Tibial artery (tissue), 4 donors: ENCODE results near the gene APOH.

ENCODE experiments used
- DNase-seq, 2 donors: peaks; one replicate each; pipeline ENCODE4 v3.0.0-alpha.2; 2019
- H3K27ac ChIP-seq, 2 donors: fragments of 200-600 bp; sonication (generic) in 1 of 2; 1 replicate in 1 of 2; 2 replicates in 1 of 2; pipeline ENCODE4 v1.5.1; 2018 to 2019; ENCODE audit warnings: mild to moderate bottlenecking in 1 of 2
- H3K27me3 ChIP-seq, 2 donors: fragments of 200-600 bp; sonication (generic) in 1 of 2; one replicate each; pipeline versions ENCODE4 v1.5.1 to v1.6.0; 2016 to 2019
- H3K36me3 ChIP-seq, 3 donors: fragments of 200-600 bp; sonication (generic) in 2 of 3; one replicate each; pipeline ENCODE4 v1.5.1; 2016 to 2019; ENCODE audit warnings: mild to moderate bottlenecking in 2 of 3
- H3K4me1 ChIP-seq, 4 donors: fragments of 200-600 bp; sonication (generic) in 2 of 4; 1 replicate in 3 of 4; 2 replicates in 1 of 4; pipeline ENCODE4 v1.5.1; 2016 to 2019
- H3K4me3 ChIP-seq, 2 donors: fragments of 200-600 bp; sonication (generic) in 1 of 2; 1 replicate in 1 of 2; 2 replicates in 1 of 2; pipeline ENCODE4 v1.5.1; 2018 to 2019; ENCODE audit warnings: mild to moderate bottlenecking in 2 of 2
- H3K9me3 ChIP-seq, 3 donors: fragments of 200-600 bp; sonication (generic) in 1 of 3; one replicate each; pipeline ENCODE4 v1.5.1; 2016 to 2019
- intact Hi-C: fragments of 100-400 bp; cut with DNase I; formaldehyde crosslinking; loops from one replicate; pipeline ENCODE4 v1.15.0; 2023; ENCODE audit warnings: low total_unique reads
- TF ChIP-seq, protein P1 (sequence below), 2 experiments: fragments of 200-600 bp in 1 of 2; fragments of 450-650 bp in 1 of 2; IDR thresholded peaks; one replicate each; pipeline ENCODE4 v1.5.1; 2017 to 2019; ENCODE audit warnings: antibody characterized with exemption in 2 of 2, mild to moderate bottlenecking in 1 of 2, moderate library complexity in 1 of 2

Gene APOH

DNA sequence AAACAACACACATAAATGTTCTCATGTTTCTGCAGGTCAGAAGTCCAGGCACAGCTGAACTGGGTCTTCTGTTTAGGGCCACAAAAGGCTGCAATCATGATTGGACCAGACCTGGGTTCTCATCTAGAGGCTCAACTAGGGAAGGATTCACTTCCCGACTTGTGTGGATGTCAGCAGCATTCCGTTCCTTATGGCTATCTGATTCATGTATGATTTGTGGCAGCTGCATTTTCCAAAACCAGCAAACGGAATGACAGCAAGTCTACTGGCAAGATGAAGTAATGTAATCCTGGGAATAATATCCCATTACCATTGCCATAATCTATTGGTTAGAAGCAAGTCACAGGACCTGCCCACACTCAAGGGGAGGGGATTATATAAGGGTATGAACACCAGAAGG is 59.4 kb downstream of the APOH start:
- Histone ChIP-seq H3K27me3 (no peaks in the 10 kb centered on the region), H3K9me3 (no peaks in the 10 kb centered on the region), H3K36me3 (peaks cover 0 to 6% (median 0%) of the 10 kb centered on the region in 3 donors), H3K27ac (no peak overlapping the region), H3K4me1 (no peaks in the 10 kb centered on the region), H3K4me3 (no peak overlapping the region)
- intact Hi-C loops: loop anchor here (10.0 kb wide), 2 partner anchors 875 to 935 kb away; no protein-coding TSS in a partner anchor
- no peak for DNase-seq
- TF ChIP-seq, protein P1, sequence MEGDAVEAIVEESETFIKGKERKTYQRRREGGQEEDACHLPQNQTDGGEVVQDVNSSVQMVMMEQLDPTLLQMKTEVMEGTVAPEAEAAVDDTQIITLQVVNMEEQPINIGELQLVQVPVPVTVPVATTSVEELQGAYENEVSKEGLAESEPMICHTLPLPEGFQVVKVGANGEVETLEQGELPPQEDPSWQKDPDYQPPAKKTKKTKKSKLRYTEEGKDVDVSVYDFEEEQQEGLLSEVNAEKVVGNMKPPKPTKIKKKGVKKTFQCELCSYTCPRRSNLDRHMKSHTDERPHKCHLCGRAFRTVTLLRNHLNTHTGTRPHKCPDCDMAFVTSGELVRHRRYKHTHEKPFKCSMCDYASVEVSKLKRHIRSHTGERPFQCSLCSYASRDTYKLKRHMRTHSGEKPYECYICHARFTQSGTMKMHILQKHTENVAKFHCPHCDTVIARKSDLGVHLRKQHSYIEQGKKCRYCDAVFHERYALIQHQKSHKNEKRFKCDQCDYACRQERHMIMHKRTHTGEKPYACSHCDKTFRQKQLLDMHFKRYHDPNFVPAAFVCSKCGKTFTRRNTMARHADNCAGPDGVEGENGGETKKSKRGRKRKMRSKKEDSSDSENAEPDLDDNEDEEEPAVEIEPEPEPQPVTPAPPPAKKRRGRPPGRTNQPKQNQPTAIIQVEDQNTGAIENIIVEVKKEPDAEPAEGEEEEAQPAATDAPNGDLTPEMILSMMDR (IDR thresholded peaks at IDR 0.05): no peak

DNA sequence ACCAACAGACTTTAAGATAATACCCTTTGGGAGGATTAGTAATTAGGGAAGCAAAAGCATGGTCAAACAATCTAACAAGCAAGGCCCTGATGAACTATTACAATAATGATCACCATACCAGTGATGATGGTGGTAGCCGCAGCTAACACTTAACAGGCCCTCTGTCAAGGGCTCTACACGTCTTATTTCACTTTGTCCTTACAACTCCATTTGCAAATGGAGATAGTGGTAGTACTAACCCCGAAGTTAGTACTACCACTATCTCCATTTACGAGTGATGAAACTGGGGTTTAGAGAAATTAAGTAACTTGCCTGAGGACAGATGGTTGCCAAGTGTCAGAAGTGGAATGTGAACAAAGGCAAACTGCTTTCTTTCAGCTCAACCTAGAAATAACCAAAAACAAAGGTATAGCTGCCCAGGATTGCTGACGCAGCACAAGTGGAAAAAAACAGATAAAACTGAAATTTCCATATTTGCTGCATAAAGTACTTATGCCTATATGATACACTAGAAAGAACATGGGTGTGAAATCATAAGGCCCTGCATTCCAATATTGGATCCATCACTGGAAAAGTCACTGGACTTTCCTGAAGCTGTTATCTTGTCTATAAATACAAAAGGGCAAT is 61.9 kb downstream of the APOH start:
- Histone ChIP-seq H3K4me1 (no peaks in the 10 kb centered on the region), H3K27ac (no peak overlapping the region), H3K27me3 (no peaks in the 10 kb centered on the region), H3K4me3 (no peak overlapping the region), H3K9me3 (no peaks in the 10 kb centered on the region), H3K36me3 (peaks cover 0 to 5% (median 0%) of the 10 kb centered on the region in 3 donors)
- intact Hi-C loops: loop anchor here (10.0 kb wide), 1 partner anchor 873 kb away; no protein-coding TSS in a partner anchor
- TF ChIP-seq, protein P1 (IDR thresholded peaks at IDR 0.05): no peak
- DNase-seq: no peak

DNA sequence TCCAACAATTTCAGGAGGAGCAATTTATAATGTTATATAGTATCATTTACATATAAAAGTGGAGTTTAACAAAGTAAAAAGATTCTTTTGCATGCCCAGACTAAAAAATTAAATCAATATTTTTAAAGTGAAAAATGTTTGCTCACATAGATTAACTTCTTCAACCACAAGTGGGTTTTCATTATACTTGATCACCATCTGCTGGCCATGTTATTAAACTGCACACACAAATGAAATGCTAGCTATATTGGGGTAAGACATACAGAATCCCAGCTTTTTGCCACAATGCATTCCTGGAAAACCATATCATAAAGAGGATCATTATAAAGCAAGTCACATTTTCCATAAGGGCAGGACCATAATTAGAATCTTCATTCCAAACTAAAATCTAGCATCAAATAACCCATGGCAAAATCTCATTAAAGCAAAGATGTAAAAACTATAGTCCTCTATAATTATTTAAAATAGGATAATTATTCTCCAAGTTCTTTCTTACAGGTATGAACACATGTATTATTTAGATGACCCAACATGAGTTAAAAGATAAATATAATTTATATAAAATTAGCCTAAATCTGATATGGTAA is 63.6 kb downstream of the APOH start:
- DNase-seq: no peak
- TF ChIP-seq, protein P1 (IDR thresholded peaks at IDR 0.05): peak; percentile 61 to 79
- Histone ChIP-seq H3K4me1 (no peaks in the 10 kb centered on the region), H3K36me3 (no peaks in the 10 kb centered on the region), H3K27ac (no peak overlapping the region), H3K9me3 (peaks cover 0 to under 1% (median 0%) of the 10 kb centered on the region in 3 donors), H3K27me3 (no peaks in the 10 kb centered on the region), H3K4me3 (no peak overlapping the region)
- intact Hi-C loops: loop anchor here (10.0 kb wide), 1 partner anchor 871 kb away; no protein-coding TSS in a partner anchor
